HG03139 (cell line): Measurements from ENCODE around the gene LENEP.
A peak's percentile ranks its signal among the peaks of the same experiment; 100 is the strongest.

Experiments used
- ATAC-seq: cut with Tn5 transposase; IDR thresholded peaks from one replicate; pipeline ENCODE4 v1.9.1; 2021; ENCODE audit not compliant: unreplicated experiment

LENEP gene

GRCh38 chr1:155009742-155010141 lies 16.4 kb downstream of the LENEP start:
- ATAC-seq = no peak

GRCh38 chr1:155010211-155010918 lies 17.0 kb downstream of the LENEP start:
- no peak for ATAC-seq

GRCh38 chr1:155011004-155011416 lies 17.6 kb downstream of the LENEP start:
- no peak for ATAC-seq

GRCh38 chr1:155011437-155012025 lies 18.1 kb downstream of the LENEP start:
- no peak for ATAC-seq

- no peak for ATAC-seq
These were observed 18.7 kb downstream of the LENEP start for GRCh38 chr1:155012026-155012546.

GRCh38 chr1:155012776-155013602 lies 19.6 kb downstream of the LENEP start:
- ATAC-seq = no peak

- ATAC-seq = no peak
These were observed 20.2 kb downstream of the LENEP start for GRCh38 chr1:155013632-155014031.

- no peak for ATAC-seq
These were observed 21.5 kb downstream of the LENEP start for GRCh38 chr1:155014709-155015508.

GRCh38 chr1:155015527-155016230 lies 22.3 kb downstream of the LENEP start:
- ATAC-seq = no peak

- no peak for ATAC-seq
These were observed 22.9 kb downstream of the LENEP start for GRCh38 chr1:155016231-155016831.

GRCh38 chr1:155017041-155017945 lies 23.9 kb downstream of the LENEP start:
- ATAC-seq = peak; percentile 72

- ATAC-seq = peak; percentile 16
These were observed 24.5 kb downstream of the LENEP start for GRCh38 chr1:155017946-155018316.

GRCh38 chr1:155018617-155019348 lies 25.4 kb downstream of the LENEP start:
- no peak for ATAC-seq

GRCh38 chr1:155019377-155020245 lies 26.2 kb downstream of the LENEP start:
- no peak for ATAC-seq

GRCh38 chr1:155022136-155022926 lies 28.9 kb downstream of the LENEP start:
- ATAC-seq = no peak

- no peak for ATAC-seq
These were observed 29.5 kb downstream of the LENEP start for GRCh38 chr1:155022927-155023236.

GRCh38 chr1:155023627-155024026 lies 30.2 kb downstream of the LENEP start:
- no peak for ATAC-seq
